Lower leg skin (tissue), 4 donors: Measurements from ENCODE around the gene SNRNP25. TPM values are rescaled to one million over a fixed set of nuclear protein-coding genes. Genes with fewer than 3 reads are reported as not detected.

Source experiments
- DNase-seq, 2 donors: peaks; one replicate each; pipeline ENCODE4 v3.0.0-alpha.2; 2019; ENCODE audit warnings: low spot score in 2 of 2
- H3K4me3 ChIP-seq: fragments of 200-600 bp; sonication (generic); 2 replicates; pipeline ENCODE4 v1.5.1; 2017; ENCODE audit warnings: mild to moderate bottlenecking, low read depth; ENCODE audit not compliant: poor library complexity, severe bottlenecking
- POLR2A ChIP-seq, 2 donors: fragments of 450-650 bp; IDR thresholded peaks; one replicate each; pipeline ENCODE4 v1.6.1; 2016 to 2017; ENCODE audit warnings: antibody characterized with exemption in 2 of 2, mild to moderate bottlenecking in 1 of 2, moderate library complexity in 1 of 2
- WGBS, 2 donors: methylation state at CpG; one replicate each; pipeline ENCODE4 v1.1.5; 2018; 5-methylcytosine and 5-hydroxymethylcytosine counted together
- intact Hi-C: fragments of 100-400 bp; cut with DNase I; formaldehyde crosslinking; loops from one replicate; pipeline ENCODE4 v1.15.0; 2023; ENCODE audit warnings: low total_unique reads
- microRNA-seq, 2 donors: library from miRNA; unstranded; fragments of <30 nt; microRNA quantifications; one replicate each; pipeline ENCODE4, GENCODE V29; 2016; ENCODE audit warnings: borderline replicate concordance in 2 of 2, borderline number of aligned reads in 1 of 2
- total RNA-seq, 4 donors: library from RNA; depleted of rRNA; stranded (reverse); fragments of >200 nt; gene quantifications; one replicate each; pipeline ENCODE4 v1.1.0, GENCODE V29; 2016
- TF ChIP-seq, protein P1 (sequence below), 3 donors: fragments of 450-650 bp; IDR thresholded peaks; one replicate each; pipeline ENCODE4 v1.5.1; 2016; ENCODE audit warnings: antibody characterized with exemption in 3 of 3, mild to moderate bottlenecking in 3 of 3, moderate library complexity in 2 of 3

SNRNP25 gene
- total RNA-seq, 4 donors from 2014 or later: 6.3 to 12.0 (median 10.4) TPM

DNA sequence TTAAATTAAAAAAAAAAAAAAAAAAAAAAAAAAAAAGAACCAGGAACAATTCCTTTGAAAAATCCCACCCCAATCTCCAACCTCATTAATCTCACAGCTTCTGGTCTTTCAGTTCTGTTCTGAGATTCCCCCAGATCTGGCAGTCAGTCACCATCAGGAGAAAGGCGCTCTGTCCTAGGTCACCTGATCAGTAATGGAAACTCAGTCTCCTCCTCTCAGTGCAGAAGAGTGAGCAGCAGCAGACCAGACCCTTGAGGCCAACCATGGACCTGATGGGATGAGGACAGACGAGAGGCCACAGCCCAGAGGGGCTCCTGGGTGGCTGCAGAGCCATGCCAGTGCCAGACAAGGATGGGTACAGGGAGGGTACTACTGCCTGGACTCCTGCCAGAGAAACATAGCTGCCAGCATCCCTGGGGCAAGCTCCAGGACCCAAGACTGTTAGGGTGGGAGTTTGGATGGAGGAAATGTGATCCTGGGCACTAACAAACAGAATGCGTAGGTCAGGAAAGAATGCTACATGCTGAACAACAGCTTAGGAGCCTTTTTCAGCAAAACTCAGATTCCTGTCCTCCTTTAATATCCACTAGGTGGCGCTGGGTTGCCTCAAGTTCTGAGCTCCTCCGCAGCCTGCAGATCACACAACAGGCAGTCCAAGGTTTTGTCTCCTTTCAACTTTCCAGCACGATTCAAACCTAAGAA, 53.1 kb downstream of the SNRNP25 start:
- peak in 1 of 2 donors; percentile 60 for DNase-seq
- intact Hi-C loops: loop anchor here (5.0 kb wide), 1 partner anchor 76 kb away; the partner anchor contains the start of gene HBQ1
- H3K4me3 ChIP-seq: no peak overlapping the region
- TF ChIP-seq, protein P1, sequence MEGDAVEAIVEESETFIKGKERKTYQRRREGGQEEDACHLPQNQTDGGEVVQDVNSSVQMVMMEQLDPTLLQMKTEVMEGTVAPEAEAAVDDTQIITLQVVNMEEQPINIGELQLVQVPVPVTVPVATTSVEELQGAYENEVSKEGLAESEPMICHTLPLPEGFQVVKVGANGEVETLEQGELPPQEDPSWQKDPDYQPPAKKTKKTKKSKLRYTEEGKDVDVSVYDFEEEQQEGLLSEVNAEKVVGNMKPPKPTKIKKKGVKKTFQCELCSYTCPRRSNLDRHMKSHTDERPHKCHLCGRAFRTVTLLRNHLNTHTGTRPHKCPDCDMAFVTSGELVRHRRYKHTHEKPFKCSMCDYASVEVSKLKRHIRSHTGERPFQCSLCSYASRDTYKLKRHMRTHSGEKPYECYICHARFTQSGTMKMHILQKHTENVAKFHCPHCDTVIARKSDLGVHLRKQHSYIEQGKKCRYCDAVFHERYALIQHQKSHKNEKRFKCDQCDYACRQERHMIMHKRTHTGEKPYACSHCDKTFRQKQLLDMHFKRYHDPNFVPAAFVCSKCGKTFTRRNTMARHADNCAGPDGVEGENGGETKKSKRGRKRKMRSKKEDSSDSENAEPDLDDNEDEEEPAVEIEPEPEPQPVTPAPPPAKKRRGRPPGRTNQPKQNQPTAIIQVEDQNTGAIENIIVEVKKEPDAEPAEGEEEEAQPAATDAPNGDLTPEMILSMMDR (IDR thresholded peaks at IDR 0.05): peak in 1 of 3 donors; percentile 39
- TF ChIP-seq POLR2A (IDR thresholded peaks at IDR 0.05): no peak
- WGBS, 2 donors: 31 to 36% methylated on average over 6 of the region's 6 CpGs

Small RNA genes lying within 50 kb of the gene (microRNA-seq; reads per million reads assigned to microRNA genes)
- gene MIR6859-4: 0 reads per million in 2 donors

Other genes starting within 250 kb of the SNRNP25 start
- 1 to 10 TPM; 1.1 to 6.0 (median 3.0) TPM for gene POLR3K, start 220 bp upstream of the SNRNP25 start, total RNA-seq
- gene RHBDF1, start 18.8 kb downstream of the SNRNP25 start, total RNA-seq: 10 to 100 TPM; 38.6 to 45.9 (median 43.6) TPM
- gene MPG, start 24.4 kb downstream of the SNRNP25 start, total RNA-seq: 10 to 100 TPM; 46.8 to 84.8 (median 61.0) TPM
- 10 to 100 TPM; 20.3 to 33.9 (median 23.6) TPM for gene NPRL3, start 84.8 kb downstream of the SNRNP25 start, total RNA-seq
- gene HBZ, start 98.8 kb downstream of the SNRNP25 start, total RNA-seq: not detected
- gene HBM, start 112.2 kb downstream of the SNRNP25 start, total RNA-seq: not detected
- 100 to 1,000 TPM in 1 of 4 donors, 10 to 100 TPM in 2, 1 to 10 TPM in 1; 1.3 to 348 (median 64.4) TPM for gene HBA2, start 119.0 kb downstream of the SNRNP25 start, total RNA-seq
- gene HBA1, start 122.9 kb downstream of the SNRNP25 start, total RNA-seq: 100 to 1,000 TPM in 2 of 4 donors, 10 to 100 TPM in 1, 1 to 10 TPM in 1; 2.5 to 474 (median 180) TPM
- gene HBQ1, start 126.6 kb downstream of the SNRNP25 start, total RNA-seq: 1 to 10 TPM in 1 of 4 donors, not detected in 3; 1.7 TPM
- gene LUC7L, start 175.6 kb downstream of the SNRNP25 start, total RNA-seq: 100 to 1,000 TPM in 1 of 4 donors, 10 to 100 TPM in 3; 38.4 to 111 (median 43.5) TPM
- 100 to 1,000 TPM in 3 of 4 donors, 10 to 100 TPM in 1; 61.4 to 123 (median 110) TPM for gene FAM234A, start 181.0 kb downstream of the SNRNP25 start, total RNA-seq
- gene RGS11, start 222.1 kb downstream of the SNRNP25 start, total RNA-seq: 1 to 10 TPM in 2 of 4 donors, under 1 TPM in 2; 0.08 to 2.7 (median 1.6) TPM
- gene ARHGDIG, start 226.8 kb downstream of the SNRNP25 start, total RNA-seq: not detected
- gene PDIA2, start 229.3 kb downstream of the SNRNP25 start, total RNA-seq: under 1 TPM in 3 of 4 donors, not detected in 1; 0.12 to 0.45 (median 0.23) TPM